Fibroblast of peridontal ligament (primary cell): ENCODE results near the gene C12orf76.
"Not testable (repeated sequence)": the region's sequence is repeated elsewhere in the genome, so short reads cannot be mapped to it uniquely, and the experiment has no call there.

Source experiments
- DNase-seq: peaks from one replicate; pipeline ENCODE4 v3.0.0-alpha.2; 2010; ENCODE audit errors: extremely low read depth

C12orf76 gene

GRCh38 chr12:110048242-110049027, at the start of gene C12orf76:
TSS of gene C12orf76 (minus strand) at chr12:110048522. CDS start at chr12:110048495, 27 bp downstream.
- peak; percentile 98 for DNase-seq

GRCh38 chr12:110093631-110094311, 45.4 kb upstream of the C12orf76 start:
- DNase-seq, result no peak

GRCh38 chr12:110091136-110091711, 42.9 kb upstream of the C12orf76 start:
- DNase-seq, result no peak

GRCh38 chr12:110090266-110091135, 42.2 kb upstream of the C12orf76 start:
- DNase-seq, result no peak

GRCh38 chr12:110088936-110089335, 40.6 kb upstream of the C12orf76 start:
- DNase-seq, result no peak

- not testable (repeated sequence) for DNase-seq
Measured at GRCh38 chr12:110088216-110088615, 39.9 kb upstream of the C12orf76 start.

- DNase-seq, result no peak
Measured at GRCh38 chr12:110084314-110085015, 36.1 kb upstream of the C12orf76 start.

GRCh38 chr12:110080410-110080809, 32.1 kb upstream of the C12orf76 start:
- no peak for DNase-seq

GRCh38 chr12:110079477-110080400, 31.4 kb upstream of the C12orf76 start:
- no peak for DNase-seq

- no peak for DNase-seq
Measured at GRCh38 chr12:110077800-110078199, 29.5 kb upstream of the C12orf76 start.

GRCh38 chr12:110075880-110076279, 27.6 kb upstream of the C12orf76 start:
- DNase-seq, result no peak

- no peak for DNase-seq
Measured at GRCh38 chr12:110074089-110074488, 25.8 kb upstream of the C12orf76 start.

- DNase-seq, result peak; percentile 35
Measured at GRCh38 chr12:110073049-110073831, 24.9 kb upstream of the C12orf76 start.

GRCh38 chr12:110072636-110073035, 24.3 kb upstream of the C12orf76 start:
- not testable (repeated sequence) for DNase-seq

- no peak for DNase-seq
Measured at GRCh38 chr12:110071967-110072366, 23.6 kb upstream of the C12orf76 start.

- no peak for DNase-seq
Measured at GRCh38 chr12:110071504-110071903, 23.2 kb upstream of the C12orf76 start.

- no peak for DNase-seq
Measured at GRCh38 chr12:110068654-110069053, 20.3 kb upstream of the C12orf76 start.

- not testable (repeated sequence) for DNase-seq
Measured at GRCh38 chr12:110068115-110068514, 19.8 kb upstream of the C12orf76 start.

GRCh38 chr12:110067531-110067930, 19.2 kb upstream of the C12orf76 start:
- DNase-seq, result no peak
